GM19351 (cell line): Measurements from ENCODE around the gene OR10A4.
"Not testable (repeated sequence)": the region's sequence is repeated elsewhere in the genome, so short reads cannot be mapped to it uniquely, and the experiment has no call there.

Source experiments
- ATAC-seq: cut with Tn5 transposase; IDR thresholded peaks from one replicate; pipeline ENCODE4 v1.9.1; 2021; ENCODE audit warnings: mild to moderate bottlenecking, moderate library complexity; ENCODE audit not compliant: unreplicated experiment

OR10A4 gene

GRCh38 chr11:6894097-6894496 is 17.7 kb downstream of the OR10A4 start:
- ATAC-seq: no peak

GRCh38 chr11:6895010-6895409 is 18.6 kb downstream of the OR10A4 start:
- peak; percentile 97 for ATAC-seq

GRCh38 chr11:6898911-6899310 is 22.5 kb downstream of the OR10A4 start:
- ATAC-seq: no peak

- ATAC-seq: no peak
Observed at GRCh38 chr11:6900327-6900999, 24.0 kb downstream of the OR10A4 start.

- ATAC-seq: not testable (repeated sequence)
Observed at GRCh38 chr11:6904804-6905203, 28.4 kb downstream of the OR10A4 start.

- no peak for ATAC-seq
Observed at GRCh38 chr11:6911378-6911777, 35.0 kb downstream of the OR10A4 start.

- ATAC-seq: no peak
Observed at GRCh38 chr11:6911948-6912347, 35.5 kb downstream of the OR10A4 start.

GRCh38 chr11:6919698-6920097 is 43.3 kb downstream of the OR10A4 start:
- ATAC-seq: no peak

- ATAC-seq: no peak
Observed at GRCh38 chr11:6920702-6921101, 44.3 kb downstream of the OR10A4 start, which contains the start of gene OR2D3. Gene OR2D3 (plus strand): TSS chr11:6921002. CDS start chr11:6921002, 0 bp downstream.

GRCh38 chr11:6925007-6925577 is 48.7 kb downstream of the OR10A4 start:
- no peak for ATAC-seq

- ATAC-seq: peak; percentile 6
Observed at GRCh38 chr11:6925636-6926207, 49.3 kb downstream of the OR10A4 start.

- ATAC-seq: peak; percentile 68
Observed at GRCh38 chr11:6926208-6927029, 50.0 kb downstream of the OR10A4 start, which contains the start of gene ZNF215. Gene ZNF215 (plus strand): TSS chr11:6926426. CDS start chr11:6932273, 5,847 bp downstream.

- ATAC-seq: peak; percentile 71
Observed at GRCh38 chr11:6927030-6927617, 50.7 kb downstream of the OR10A4 start.
